ENCODE measurements around the gene OR4D9.

Gene OR4D9

DNA sequence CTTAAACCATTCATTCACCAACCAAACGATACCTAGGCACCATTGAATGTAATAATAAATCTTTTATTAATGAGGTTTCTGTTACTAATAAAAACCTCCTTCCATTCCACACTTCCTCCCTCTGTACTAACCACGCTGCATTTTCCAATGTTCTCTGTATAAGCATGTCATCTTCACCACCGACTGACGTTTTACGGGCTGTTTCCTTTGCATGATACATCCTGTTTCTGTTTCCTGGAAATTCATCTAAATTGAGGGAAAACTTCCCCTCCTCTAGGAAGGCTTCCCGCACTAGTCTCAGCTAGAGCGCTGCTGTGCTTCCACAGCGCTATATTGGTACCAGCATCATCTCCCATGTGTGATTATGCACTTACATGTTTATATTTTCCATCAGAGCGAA, 36.2 kb upstream of the OR4D9 start:
- TF ChIP-seq, protein P1, sequence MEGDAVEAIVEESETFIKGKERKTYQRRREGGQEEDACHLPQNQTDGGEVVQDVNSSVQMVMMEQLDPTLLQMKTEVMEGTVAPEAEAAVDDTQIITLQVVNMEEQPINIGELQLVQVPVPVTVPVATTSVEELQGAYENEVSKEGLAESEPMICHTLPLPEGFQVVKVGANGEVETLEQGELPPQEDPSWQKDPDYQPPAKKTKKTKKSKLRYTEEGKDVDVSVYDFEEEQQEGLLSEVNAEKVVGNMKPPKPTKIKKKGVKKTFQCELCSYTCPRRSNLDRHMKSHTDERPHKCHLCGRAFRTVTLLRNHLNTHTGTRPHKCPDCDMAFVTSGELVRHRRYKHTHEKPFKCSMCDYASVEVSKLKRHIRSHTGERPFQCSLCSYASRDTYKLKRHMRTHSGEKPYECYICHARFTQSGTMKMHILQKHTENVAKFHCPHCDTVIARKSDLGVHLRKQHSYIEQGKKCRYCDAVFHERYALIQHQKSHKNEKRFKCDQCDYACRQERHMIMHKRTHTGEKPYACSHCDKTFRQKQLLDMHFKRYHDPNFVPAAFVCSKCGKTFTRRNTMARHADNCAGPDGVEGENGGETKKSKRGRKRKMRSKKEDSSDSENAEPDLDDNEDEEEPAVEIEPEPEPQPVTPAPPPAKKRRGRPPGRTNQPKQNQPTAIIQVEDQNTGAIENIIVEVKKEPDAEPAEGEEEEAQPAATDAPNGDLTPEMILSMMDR (IDR thresholded peaks at IDR 0.05; ENCODE audit: insufficient read depth, low read length) = no peak
- TF ChIP-seq POLR2AphosphoS5 (IDR thresholded peaks at IDR 0.05; ENCODE audit: low read depth) (no peak), GABPA (IDR thresholded peaks at IDR 0.05; ENCODE audit: low read depth) (no peak), SPI1 (IDR thresholded peaks at IDR 0.05; ENCODE audit: borderline replicate concordance, low read depth) (no peak)
- TF ChIP-seq, protein P2, sequence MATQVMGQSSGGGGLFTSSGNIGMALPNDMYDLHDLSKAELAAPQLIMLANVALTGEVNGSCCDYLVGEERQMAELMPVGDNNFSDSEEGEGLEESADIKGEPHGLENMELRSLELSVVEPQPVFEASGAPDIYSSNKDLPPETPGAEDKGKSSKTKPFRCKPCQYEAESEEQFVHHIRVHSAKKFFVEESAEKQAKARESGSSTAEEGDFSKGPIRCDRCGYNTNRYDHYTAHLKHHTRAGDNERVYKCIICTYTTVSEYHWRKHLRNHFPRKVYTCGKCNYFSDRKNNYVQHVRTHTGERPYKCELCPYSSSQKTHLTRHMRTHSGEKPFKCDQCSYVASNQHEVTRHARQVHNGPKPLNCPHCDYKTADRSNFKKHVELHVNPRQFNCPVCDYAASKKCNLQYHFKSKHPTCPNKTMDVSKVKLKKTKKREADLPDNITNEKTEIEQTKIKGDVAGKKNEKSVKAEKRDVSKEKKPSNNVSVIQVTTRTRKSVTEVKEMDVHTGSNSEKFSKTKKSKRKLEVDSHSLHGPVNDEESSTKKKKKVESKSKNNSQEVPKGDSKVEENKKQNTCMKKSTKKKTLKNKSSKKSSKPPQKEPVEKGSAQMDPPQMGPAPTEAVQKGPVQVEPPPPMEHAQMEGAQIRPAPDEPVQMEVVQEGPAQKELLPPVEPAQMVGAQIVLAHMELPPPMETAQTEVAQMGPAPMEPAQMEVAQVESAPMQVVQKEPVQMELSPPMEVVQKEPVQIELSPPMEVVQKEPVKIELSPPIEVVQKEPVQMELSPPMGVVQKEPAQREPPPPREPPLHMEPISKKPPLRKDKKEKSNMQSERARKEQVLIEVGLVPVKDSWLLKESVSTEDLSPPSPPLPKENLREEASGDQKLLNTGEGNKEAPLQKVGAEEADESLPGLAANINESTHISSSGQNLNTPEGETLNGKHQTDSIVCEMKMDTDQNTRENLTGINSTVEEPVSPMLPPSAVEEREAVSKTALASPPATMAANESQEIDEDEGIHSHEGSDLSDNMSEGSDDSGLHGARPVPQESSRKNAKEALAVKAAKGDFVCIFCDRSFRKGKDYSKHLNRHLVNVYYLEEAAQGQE (IDR thresholded peaks at IDR 0.05; ENCODE audit: insufficient replicate concordance, low read depth) = no peak
- DNase-seq (ENCODE audit: low read depth in 1 of 2, low spot score in 1 of 2) = no peak
- H3K27me3 ChIP-seq (ENCODE audit: insufficient read depth, poor library complexity, severe bottlenecking) = peaks cover 3% of the 10 kb centered on the region
- no peak overlapping the region for H3K4me3 ChIP-seq (replicated peaks; ENCODE audit: insufficient read depth, low read length)
- no peak overlapping the region for H3K27ac ChIP-seq (replicated peaks)

DNA sequence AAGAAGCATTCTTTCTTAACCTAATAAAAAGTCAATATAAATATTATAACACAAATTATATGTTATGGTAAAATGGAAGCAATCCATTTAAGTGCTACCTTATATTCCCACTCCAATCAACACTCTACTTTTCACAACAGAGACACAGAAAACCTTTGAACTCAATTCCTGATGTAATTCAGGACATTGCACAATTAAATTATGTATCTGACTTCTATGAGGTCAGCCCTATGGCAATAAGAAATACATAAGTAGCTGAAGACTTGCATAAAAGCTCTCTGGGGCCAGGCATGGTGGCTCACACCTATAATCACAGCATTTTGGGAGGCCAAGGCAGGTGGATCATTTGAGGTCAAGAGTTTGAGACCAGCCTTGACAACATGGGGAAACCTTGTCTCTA, 31.4 kb upstream of the OR4D9 start:
- no peak overlapping the region for H3K27ac ChIP-seq (replicated peaks)
- H3K27me3 ChIP-seq (ENCODE audit: insufficient read depth, poor library complexity, severe bottlenecking) = peaks cover 3% of the 10 kb centered on the region
- no peak overlapping the region for H3K4me3 ChIP-seq (replicated peaks; ENCODE audit: insufficient read depth, low read length)
- peak in 1 of 2 experiments; percentile 3 for DNase-seq (ENCODE audit: low read depth in 1 of 2, low spot score in 1 of 2)
- TF ChIP-seq, protein P2 (IDR thresholded peaks at IDR 0.05; ENCODE audit: insufficient replicate concordance, low read depth) = no peak
- TF ChIP-seq SPI1 (IDR thresholded peaks at IDR 0.05; ENCODE audit: borderline replicate concordance, low read depth) (no peak), POLR2AphosphoS5 (IDR thresholded peaks at IDR 0.05; ENCODE audit: low read depth) (no peak), GABPA (IDR thresholded peaks at IDR 0.05; ENCODE audit: low read depth) (no peak)
- TF ChIP-seq, protein P1 (IDR thresholded peaks at IDR 0.05; ENCODE audit: insufficient read depth, low read length) = no peak

DNA sequence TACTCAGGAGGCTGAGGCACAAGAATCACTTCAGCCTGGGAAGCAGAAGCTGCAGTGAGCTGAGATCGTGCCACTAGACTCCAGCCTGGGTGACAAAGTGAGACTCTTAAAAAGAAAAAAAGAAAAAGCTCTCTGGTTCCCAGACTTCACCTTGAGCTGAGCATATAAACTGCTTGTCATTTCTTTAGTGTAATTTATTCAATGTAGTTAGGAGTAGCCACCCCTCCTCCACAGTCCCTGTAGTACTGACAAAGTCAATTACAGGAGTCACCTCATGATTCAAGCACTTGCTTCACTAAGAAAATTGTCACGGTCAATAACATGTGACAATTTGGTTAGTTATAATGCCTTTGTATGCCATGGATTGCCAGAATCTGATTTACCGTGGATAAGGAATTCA, 31.0 kb upstream of the OR4D9 start:
- DNase-seq (ENCODE audit: low read depth in 1 of 2, low spot score in 1 of 2) = no peak
- H3K27ac ChIP-seq (replicated peaks) = no peak overlapping the region
- H3K27me3 ChIP-seq (ENCODE audit: insufficient read depth, poor library complexity, severe bottlenecking) = peaks cover 3% of the 10 kb centered on the region
- H3K4me3 ChIP-seq (replicated peaks; ENCODE audit: insufficient read depth, low read length) = no peak overlapping the region
- TF ChIP-seq GABPA (IDR thresholded peaks at IDR 0.05; ENCODE audit: low read depth) = no peak
- TF ChIP-seq POLR2AphosphoS5 (IDR thresholded peaks at IDR 0.05; ENCODE audit: low read depth) = no peak
- TF ChIP-seq, protein P1 (IDR thresholded peaks at IDR 0.05; ENCODE audit: insufficient read depth, low read length) = no peak
- TF ChIP-seq, protein P2 (IDR thresholded peaks at IDR 0.05; ENCODE audit: insufficient replicate concordance, low read depth) = no peak
- no peak for TF ChIP-seq SPI1 (IDR thresholded peaks at IDR 0.05; ENCODE audit: borderline replicate concordance, low read depth)

Measured in HL-60 (cell line).